Activated T-cell treated with anti-CD3 and anti-CD28 coated beads for 4 hours (primary cell): ENCODE data around the gene TM6SF1.
"Not testable (repeated sequence)": the region's sequence is repeated elsewhere in the genome, so short reads cannot be mapped to it uniquely, and the experiment has no call there.

Source experiments
- DNase-seq: peaks from one replicate; pipeline ENCODE4 v3.0.0-alpha.2; 2020

Gene TM6SF1

GRCh38 chr15:83118968-83119367 lies 11.5 kb downstream of the TM6SF1 start:
- DNase-seq, result no peak

- DNase-seq, result no peak
Observed at GRCh38 chr15:83119968-83120581, 12.6 kb downstream of the TM6SF1 start.

- DNase-seq, result no peak
Observed at GRCh38 chr15:83123529-83123928, 16.1 kb downstream of the TM6SF1 start.

GRCh38 chr15:83127547-83128150 lies 20.2 kb downstream of the TM6SF1 start:
- DNase-seq, result no peak

GRCh38 chr15:83129791-83130190 lies 22.3 kb downstream of the TM6SF1 start:
- no peak for DNase-seq

- DNase-seq, result no peak
Observed at GRCh38 chr15:83132861-83133523, 25.5 kb downstream of the TM6SF1 start.

- not testable (repeated sequence) for DNase-seq
Observed at GRCh38 chr15:83142151-83142550, 34.7 kb downstream of the TM6SF1 start.

- no peak for DNase-seq
Observed at GRCh38 chr15:83144771-83145170, 37.3 kb downstream of the TM6SF1 start.

- no peak for DNase-seq
Observed at GRCh38 chr15:83153288-83153687, 45.8 kb downstream of the TM6SF1 start.

GRCh38 chr15:83155942-83156341 lies 48.5 kb downstream of the TM6SF1 start:
- no peak for DNase-seq

GRCh38 chr15:83158393-83158792 lies 50.9 kb downstream of the TM6SF1 start:
- DNase-seq, result no peak

GRCh38 chr15:83160741-83161140 lies 53.3 kb downstream of the TM6SF1 start:
- no peak for DNase-seq

GRCh38 chr15:83163032-83163431 lies 55.6 kb downstream of the TM6SF1 start:
- DNase-seq, result no peak

GRCh38 chr15:83164111-83164770 lies 56.8 kb downstream of the TM6SF1 start:
- no peak for DNase-seq

GRCh38 chr15:83164771-83165404 lies 57.4 kb downstream of the TM6SF1 start:
- no peak for DNase-seq

- DNase-seq, result no peak
Observed at GRCh38 chr15:83166218-83166617, 58.8 kb downstream of the TM6SF1 start.

GRCh38 chr15:83166830-83167229 lies 59.4 kb downstream of the TM6SF1 start:
- DNase-seq, result no peak

GRCh38 chr15:83169576-83169975 lies 62.1 kb downstream of the TM6SF1 start:
- not testable (repeated sequence) for DNase-seq

- DNase-seq, result no peak
Observed at GRCh38 chr15:83170474-83171165, 63.2 kb downstream of the TM6SF1 start.

GRCh38 chr15:83174891-83175290 lies 67.4 kb downstream of the TM6SF1 start:
- no peak for DNase-seq

- no peak for DNase-seq
Observed at GRCh38 chr15:83178390-83178789, 70.9 kb downstream of the TM6SF1 start.

GRCh38 chr15:83178869-83179325 lies 71.5 kb downstream of the TM6SF1 start:
- no peak for DNase-seq

- no peak for DNase-seq
Observed at GRCh38 chr15:83185561-83185960, 78.1 kb downstream of the TM6SF1 start.
